Measurements from ENCODE around the gene CCNT1.
"Not testable (repeated sequence)": the region's sequence is repeated elsewhere in the genome, so short reads cannot be mapped to it uniquely, and the experiment has no call there.

The CCNT1 gene

GRCh38 chr12:48641752-48642555 is 74.6 kb downstream of the CCNT1 start:
- in situ Hi-C loops (cut with HindIII; ENCODE audit: low sequenced_read_pairs): not testable (repeated sequence)

DNA sequence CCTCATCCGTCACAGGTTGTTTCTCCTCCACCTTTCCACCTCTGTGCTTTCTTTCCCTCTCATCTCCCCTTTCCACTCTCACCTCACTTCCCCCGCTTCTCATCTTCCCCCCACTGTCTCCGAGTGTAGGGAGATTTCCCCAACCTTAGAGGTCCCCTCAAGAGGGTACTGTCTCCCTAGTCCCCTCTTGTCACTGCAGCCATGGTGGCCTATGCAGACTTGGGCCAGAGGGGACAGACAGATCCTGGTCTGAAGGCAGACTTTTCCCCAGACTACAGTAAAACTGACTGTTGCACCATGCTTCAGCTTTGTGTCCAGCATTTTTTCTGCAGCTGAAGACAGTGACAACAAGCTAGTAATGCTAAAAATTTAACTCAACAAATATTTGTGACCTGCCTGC is 75.7 kb downstream of the CCNT1 start:
- in situ Hi-C loops (cut with HindIII; ENCODE audit: low sequenced_read_pairs): no loop called here

DNA sequence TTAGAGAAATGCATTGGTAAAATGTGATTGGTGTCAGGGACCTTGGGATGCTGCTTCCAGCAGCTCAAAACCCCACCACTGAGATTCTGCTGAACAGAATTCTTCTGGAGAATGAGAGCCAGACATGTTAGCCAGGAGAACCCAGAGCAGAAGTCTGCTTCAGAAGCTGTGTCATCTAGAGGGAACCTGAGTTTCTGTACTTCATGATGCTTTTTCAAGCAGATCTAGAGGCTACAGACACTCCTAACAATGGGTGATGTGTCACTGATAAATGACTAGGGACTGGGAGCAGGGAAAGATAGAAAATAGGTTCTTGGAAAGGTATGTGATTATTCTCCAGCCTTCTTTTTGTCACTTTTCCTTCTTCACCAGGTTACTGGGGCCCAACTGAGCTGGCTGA is 76.1 kb downstream of the CCNT1 start:
- in situ Hi-C loops (cut with HindIII; ENCODE audit: low sequenced_read_pairs): no loop called here

All from DLD1 (cell line).